ENCODE data around the gene SMAP1. TPM values are rescaled to one million over a fixed set of nuclear protein-coding genes. Genes with fewer than 3 reads are reported as not detected.

Gene SMAP1
- total RNA-seq, result 10 to 100 TPM; 34.3 to 48.8 (median 47.3) TPM
- long read RNA-seq, donor 1, transcript SMAP1-203 (11 exons, 3,333 nt), result minor isoform, 12 of 63 reads
- long read RNA-seq, donor 1, transcript SMAP1-201 (10 exons, 2,403 nt), result major isoform, 25 of 63 reads
- long read RNA-seq, donor 1, partial matches to known transcripts, result 18 of 63 reads
- long read RNA-seq, donor 1, other reads (novel, unspliced or antisense), result 6 of 63 reads
- long read RNA-seq, donor 2, partial matches to known transcripts, result 39 of 46 reads
- long read RNA-seq, donor 2, other reads (novel, unspliced or antisense), result 4 of 46 reads

- Histone ChIP-seq H3K9me3 (no peaks in the 10 kb centered on the region), H3K4me1 (ENCODE audit: low read depth) (peaks cover 29% of the 10 kb centered on the region), H3K36me3 (ENCODE audit: low read depth) (no peaks in the 10 kb centered on the region), H3K4me3 (peak within 1 kb of the TSS; percentile 94)
- no peak for TF ChIP-seq CTCF (IDR thresholded peaks at IDR 0.05)
- intact Hi-C loops (cut with DNase I, micrococcal nuclease), result no loop called here
- DNase-seq (peak; percentile 96 to 98 (median 97)), ATAC-seq (peak; percentile 98)
Observed at GRCh38 chr6:70667711-70668498, at the start of gene SMAP1. Gene SMAP1 (plus strand): TSS chr6:70667883. CDS start chr6:70668024, 141 bp downstream.

- intact Hi-C loops (cut with DNase I, micrococcal nuclease), result no loop called here
- Histone ChIP-seq H3K4me3 (no peak overlapping the region), H3K4me1 (ENCODE audit: low read depth) (no peaks in the 10 kb centered on the region), H3K9me3 (no peaks in the 10 kb centered on the region), H3K36me3 (ENCODE audit: low read depth) (no peaks in the 10 kb centered on the region)
- no peak for TF ChIP-seq CTCF (IDR thresholded peaks at IDR 0.05)
- peak; percentile 60 for ATAC-seq
- peak in 1 of 3 donors; percentile 23 for DNase-seq
Observed at GRCh38 chr6:70620746-70621145, 46.9 kb upstream of the SMAP1 start.

GRCh38 chr6:70622461-70622860 lies 45.2 kb upstream of the SMAP1 start:
- Histone ChIP-seq H3K9me3 (no peaks in the 10 kb centered on the region), H3K4me1 (ENCODE audit: low read depth) (no peaks in the 10 kb centered on the region), H3K4me3 (no peak overlapping the region), H3K36me3 (ENCODE audit: low read depth) (no peaks in the 10 kb centered on the region)
- TF ChIP-seq CTCF (IDR thresholded peaks at IDR 0.05), result no peak
- intact Hi-C loops (cut with DNase I, micrococcal nuclease), result no loop called here
- DNase-seq (no peak), ATAC-seq (no peak)

- no peak for TF ChIP-seq CTCF (IDR thresholded peaks at IDR 0.05)
- Histone ChIP-seq H3K36me3 (ENCODE audit: low read depth) (no peaks in the 10 kb centered on the region), H3K4me1 (ENCODE audit: low read depth) (no peaks in the 10 kb centered on the region), H3K9me3 (no peaks in the 10 kb centered on the region), H3K4me3 (no peak overlapping the region)
- DNase-seq (no peak), ATAC-seq (no peak)
- intact Hi-C loops (cut with DNase I, micrococcal nuclease), result no loop called here
Observed at GRCh38 chr6:70625436-70625835, 42.2 kb upstream of the SMAP1 start.

GRCh38 chr6:70627500-70628254 lies 40.0 kb upstream of the SMAP1 start:
- no peak for TF ChIP-seq CTCF (IDR thresholded peaks at IDR 0.05)
- intact Hi-C loops (cut with DNase I, micrococcal nuclease), result no loop called here
- H3K9me3 ChIP-seq, result no peaks in the 10 kb centered on the region
- peaks cover 4% of the 10 kb centered on the region for H3K4me1 ChIP-seq (ENCODE audit: low read depth)
- DNase-seq, result no peak
- H3K4me3 ChIP-seq, result no peak overlapping the region
- ATAC-seq, result no peak
- no peaks in the 10 kb centered on the region for H3K36me3 ChIP-seq (ENCODE audit: low read depth)

Measured in mucosa of descending colon (tissue), 3 donors.